Muscle of arm (tissue), 12 donors: Measurements from ENCODE around the gene ATP8B2. TPM values are rescaled to one million over a fixed set of nuclear protein-coding genes. Genes with fewer than 3 reads are reported as not detected.
"Not testable (repeated sequence)": the region's sequence is repeated elsewhere in the genome, so short reads cannot be mapped to it uniquely, and the experiment has no call there.

Experiments
- DNase-seq: peaks from one replicate; pipeline ENCODE4 v3.0.0-alpha.2; 2013
- polyA plus RNA-seq, 12 donors: library from polyadenylated mRNA; unstranded; fragments of 120-200 nt; gene quantifications; one replicate each; pipeline ENCODE4 v1.2.1, GENCODE V29; 2013; ENCODE audit not compliant: insufficient read length in 12 of 12

ATP8B2 gene
- polyA plus RNA-seq, 12 donors = 18.1 to 36.6 (median 24.9) TPM; not detected in 1

GRCh38 chr1:154320882-154321608 is 4.3 kb upstream of the ATP8B2 start, which contains the start of gene AQP10:
TSS of gene AQP10 (plus strand) at chr1:154321093. CDS start at chr1:154321156, 63 bp downstream.
- no peak for DNase-seq

GRCh38 chr1:154321609-154321934 is 3.8 kb upstream of the ATP8B2 start:
- DNase-seq = not testable (repeated sequence)

DNA sequence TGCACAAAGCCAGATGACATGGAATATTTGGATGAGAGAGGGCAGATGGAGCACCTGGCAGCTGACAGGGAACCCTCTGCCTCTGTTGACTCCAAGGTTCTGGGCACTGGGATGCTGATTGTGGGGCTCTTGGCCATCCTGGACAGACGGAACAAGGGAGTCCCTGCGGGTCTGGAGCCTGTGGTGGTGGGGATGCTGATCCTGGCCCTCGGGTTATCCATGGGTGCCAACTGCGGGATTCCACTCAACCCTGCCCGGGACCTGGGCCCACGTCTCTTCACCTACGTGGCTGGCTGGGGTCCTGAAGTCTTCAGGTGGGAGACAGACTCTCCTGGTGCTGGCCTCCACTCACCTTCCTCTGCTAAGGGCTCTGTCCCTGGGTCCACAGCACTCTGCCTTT is 1.8 kb upstream of the ATP8B2 start:
- DNase-seq = no peak

DNA sequence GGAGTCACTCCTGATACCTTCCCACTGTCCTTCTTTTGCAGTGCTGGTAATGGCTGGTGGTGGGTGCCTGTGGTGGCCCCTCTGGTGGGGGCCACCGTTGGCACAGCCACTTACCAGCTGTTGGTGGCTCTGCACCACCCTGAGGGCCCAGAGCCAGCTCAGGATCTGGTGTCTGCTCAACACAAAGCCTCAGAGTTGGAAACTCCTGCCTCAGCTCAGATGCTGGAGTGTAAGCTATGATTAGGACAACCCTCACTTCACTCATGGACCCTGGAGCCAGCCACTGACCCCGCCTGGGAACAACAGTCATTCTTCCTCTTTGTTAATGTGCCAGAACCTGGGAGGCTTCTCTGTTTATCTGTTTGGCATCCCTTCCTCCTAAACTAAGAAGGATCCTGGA is 1.1 kb upstream of the ATP8B2 start:
- DNase-seq = no peak

- DNase-seq = peak; percentile 83
Observed at GRCh38 chr1:154325583-154326545, 539 bp downstream of the ATP8B2 start.

GRCh38 chr1:154326546-154327465 is 1.5 kb downstream of the ATP8B2 start:
- no peak for DNase-seq

DNA sequence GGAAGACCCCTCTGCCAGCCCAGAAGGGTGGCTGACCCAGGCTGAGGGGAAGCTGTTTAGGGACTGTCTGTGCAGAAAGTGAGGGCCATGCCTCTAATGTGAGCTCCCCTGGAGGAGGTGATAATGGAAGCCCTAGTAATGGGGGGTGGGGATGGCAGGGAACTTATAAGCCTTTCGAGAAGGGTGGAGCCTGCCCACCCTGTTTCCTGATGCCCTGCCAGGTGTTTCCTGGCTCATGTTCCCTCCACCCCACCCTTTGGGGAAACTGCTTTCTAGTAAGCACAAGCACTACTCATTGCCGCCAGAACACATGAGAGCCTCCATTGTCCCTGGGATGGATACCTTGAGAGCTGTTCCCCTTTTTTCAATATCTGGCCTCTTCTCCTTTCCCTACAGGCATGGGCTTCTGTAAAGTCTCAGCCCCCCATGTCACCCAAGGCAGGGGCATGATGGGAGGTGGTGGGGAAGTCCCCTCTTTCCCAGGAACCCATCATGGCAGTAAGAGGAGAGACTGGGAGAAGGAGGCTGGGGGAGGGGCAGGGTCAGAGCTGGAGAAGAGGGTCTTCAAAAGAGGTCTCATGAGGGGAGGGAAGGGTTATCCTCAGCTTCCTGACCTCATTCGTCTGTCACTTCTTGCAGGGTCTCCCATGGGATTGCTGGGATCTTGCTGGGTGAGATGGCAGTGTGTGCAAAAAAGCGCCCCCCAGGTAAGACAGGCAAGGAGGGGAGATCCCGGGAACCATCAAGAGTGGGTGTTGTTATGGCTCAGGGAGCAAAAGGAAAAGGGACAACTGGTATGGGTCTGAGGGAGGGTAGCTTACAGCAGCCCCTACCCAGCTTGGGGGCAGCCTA is 2.4 kb downstream of the ATP8B2 start:
- no peak for DNase-seq

- DNase-seq = peak; percentile 79
Observed at GRCh38 chr1:154328318-154329151, 3.2 kb downstream of the ATP8B2 start.

DNA sequence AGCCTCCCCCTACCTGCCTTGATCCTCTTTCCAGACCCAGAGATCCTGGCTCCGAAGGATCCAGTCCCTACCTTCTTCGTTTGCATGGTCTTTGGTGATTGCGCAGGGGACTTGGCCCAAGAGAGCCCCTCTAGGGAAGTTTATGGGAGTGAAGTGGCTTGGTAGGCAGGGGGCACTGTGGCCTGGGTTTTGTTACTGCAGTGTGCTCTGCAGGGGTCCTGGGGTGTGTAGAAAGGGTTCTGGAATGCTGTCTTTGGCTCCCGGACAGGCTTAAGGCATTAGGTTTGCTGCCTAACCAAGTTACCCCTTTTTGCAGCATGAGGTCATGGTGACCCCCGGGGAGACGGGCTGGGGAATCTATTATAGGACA is 3.8 kb downstream of the ATP8B2 start:
- DNase-seq = no peak

- DNase-seq = no peak
Observed at GRCh38 chr1:154329551-154330131, 4.3 kb downstream of the ATP8B2 start.

GRCh38 chr1:154330669-154331068 is 5.3 kb downstream of the ATP8B2 start:
- no peak for DNase-seq

GRCh38 chr1:154334079-154335024 is 9.0 kb downstream of the ATP8B2 start:
- DNase-seq = peak; percentile 41

- DNase-seq = peak; percentile 84
Observed at GRCh38 chr1:154335025-154335714, 9.8 kb downstream of the ATP8B2 start.

GRCh38 chr1:154337253-154337894 is 12.0 kb downstream of the ATP8B2 start:
- no peak for DNase-seq

- DNase-seq = no peak
Observed at GRCh38 chr1:154338875-154339274, 13.6 kb downstream of the ATP8B2 start.

DNA sequence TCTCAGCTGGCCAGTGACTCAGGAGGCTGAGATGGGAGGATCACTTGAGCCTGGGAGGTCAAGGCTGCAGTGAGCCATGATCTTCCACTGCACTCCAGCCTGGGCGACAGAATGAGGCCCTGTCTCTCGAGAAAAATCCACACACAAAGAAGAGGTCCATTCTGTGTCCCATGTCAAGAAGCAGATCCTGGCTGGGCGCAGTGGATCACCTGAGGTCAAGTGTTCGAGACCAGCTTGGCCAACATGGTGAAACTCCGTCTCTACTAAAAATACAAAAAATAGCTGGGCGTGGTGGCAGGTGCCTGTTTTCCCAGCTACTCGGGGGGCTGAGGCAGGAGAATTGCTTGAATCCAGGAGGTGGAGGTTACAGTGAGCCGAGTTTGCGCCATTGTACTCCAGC is 16.0 kb downstream of the ATP8B2 start:
- DNase-seq = not testable (repeated sequence)

DNA sequence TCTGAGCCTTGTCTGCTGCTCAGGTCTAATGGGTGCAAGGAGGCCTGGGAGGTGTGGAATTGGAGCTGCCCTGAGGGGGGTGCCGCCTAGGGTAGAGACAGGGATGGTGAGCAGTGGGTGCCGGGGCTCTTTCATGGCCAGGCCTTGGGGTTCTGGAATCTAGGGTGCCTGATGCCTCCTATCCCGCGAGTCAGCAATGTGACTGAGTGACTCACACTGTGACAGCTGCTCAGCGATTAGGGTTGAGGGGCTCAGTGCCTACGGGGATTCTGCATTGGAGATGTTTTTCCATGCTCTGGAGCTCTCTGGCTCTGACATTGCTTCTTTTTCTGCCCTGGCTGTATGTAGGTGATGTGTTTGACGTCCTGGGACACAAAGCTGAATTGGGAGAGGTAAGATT is 16.8 kb downstream of the ATP8B2 start:
- DNase-seq = no peak
